Effector memory CD8-positive, alpha-beta T cell (primary cell): Measurements from ENCODE around the gene ROPN1.
"Not testable (repeated sequence)": the region's sequence is repeated elsewhere in the genome, so short reads cannot be mapped to it uniquely, and the experiment has no call there.

Experiments used
- ATAC-seq: fragments of 150-1000 bp; cut with Tn5 transposase; replicated peaks from 2 replicates; pipeline ENCODE4 v1.10.0; 2021; ENCODE audit warnings: mild to moderate bottlenecking, moderate library complexity
- DNase-seq, 3 experiments: peaks; one replicate each; pipeline ENCODE4 v3.0.0; 2021
- H3K27ac Mint-ChIP-seq, 2 donors: one replicate each; pipeline ENCODE4 v1.8.0; 2022; ENCODE audit warnings: mild to moderate bottlenecking in 2 of 2, mixed read lengths in 2 of 2, moderate library complexity in 2 of 2
- H3K27me3 Mint-ChIP-seq, 2 donors: one replicate each; pipeline ENCODE4 v1.8.0; 2022; ENCODE audit warnings: mixed read lengths in 2 of 2
- H3K36me3 Mint-ChIP-seq: one replicate; pipeline ENCODE4 v1.8.0; 2022; ENCODE audit warnings: mild to moderate bottlenecking, moderate library complexity, mixed read lengths; ENCODE audit not compliant: insufficient read depth
- H3K4me1 Mint-ChIP-seq, 2 donors: one replicate each; pipeline ENCODE4 v1.8.0; 2022; ENCODE audit warnings: low read depth in 2 of 2, mixed read lengths in 2 of 2
- H3K4me3 Mint-ChIP-seq, 2 donors: one replicate each; pipeline ENCODE4 v1.8.0; 2022; ENCODE audit warnings: mild to moderate bottlenecking in 2 of 2, mixed read lengths in 2 of 2, moderate library complexity in 2 of 2
- H3K9me3 Mint-ChIP-seq, 2 donors: one replicate each; pipeline ENCODE4 v1.8.0; 2022; ENCODE audit warnings: mixed read lengths in 2 of 2

The ROPN1 gene

DNA sequence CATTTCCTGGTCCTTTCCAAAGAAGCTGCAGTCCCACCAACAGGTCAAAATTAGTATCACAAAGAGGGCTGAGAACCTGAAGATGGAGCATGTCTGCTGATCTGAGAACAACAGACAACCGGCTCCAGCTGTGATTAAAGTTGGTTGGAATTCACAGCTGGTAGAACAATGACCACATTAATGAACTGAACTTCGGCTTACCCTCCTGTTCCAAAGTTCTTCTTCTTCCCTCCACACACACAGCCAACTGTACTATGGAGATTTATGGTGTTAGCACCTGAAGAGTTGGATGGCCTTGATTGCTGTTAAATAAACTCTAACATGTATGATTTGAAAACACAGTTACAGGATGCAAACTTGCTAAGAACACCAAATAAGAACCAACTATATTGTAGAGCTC is 27.4 kb upstream of the ROPN1 start:
- Mint-ChIP-seq H3K27ac (no peak overlapping the region), H3K27me3 (peaks cover 43 to 50% of the 10 kb centered on the region in 2 donors)
- ATAC-seq = no peak

DNA sequence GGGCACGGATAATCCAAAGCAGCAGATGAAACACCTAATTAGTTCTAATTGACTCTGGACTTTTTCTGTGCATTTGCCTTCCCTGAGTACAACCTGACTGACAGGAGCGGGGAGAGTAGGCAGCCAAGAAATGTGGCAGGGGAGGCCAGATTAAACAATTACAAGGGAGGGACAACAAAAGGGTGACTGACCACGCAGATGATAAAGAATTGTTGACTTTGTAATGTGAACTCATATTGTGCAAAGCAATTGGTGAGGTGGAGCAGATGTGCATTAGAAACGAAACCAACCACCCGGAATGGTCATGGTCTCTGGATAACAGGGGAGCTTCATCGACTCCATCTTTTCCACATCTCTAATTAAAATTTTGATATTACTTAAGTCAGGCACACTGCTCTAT is 25.6 kb upstream of the ROPN1 start:
- H3K27ac Mint-ChIP-seq, ATAC-seq, H3K36me3 Mint-ChIP-seq, H3K9me3 Mint-ChIP-seq, DNase-seq, H3K4me1 Mint-ChIP-seq, H3K4me3 Mint-ChIP-seq: not testable (repeated sequence)
- peaks cover 43 to 49% of the 10 kb centered on the region in 2 donors for H3K27me3 Mint-ChIP-seq

More for the DNA sequence above, 27.4 kb upstream of the ROPN1 start:
- no peak overlapping the region for H3K4me3 Mint-ChIP-seq
- no peaks in the 10 kb centered on the region for H3K9me3 Mint-ChIP-seq
- no peaks in the 10 kb centered on the region for H3K4me1 Mint-ChIP-seq
- H3K36me3 Mint-ChIP-seq = peaks cover 3% of the 10 kb centered on the region
- no peak for DNase-seq

DNA sequence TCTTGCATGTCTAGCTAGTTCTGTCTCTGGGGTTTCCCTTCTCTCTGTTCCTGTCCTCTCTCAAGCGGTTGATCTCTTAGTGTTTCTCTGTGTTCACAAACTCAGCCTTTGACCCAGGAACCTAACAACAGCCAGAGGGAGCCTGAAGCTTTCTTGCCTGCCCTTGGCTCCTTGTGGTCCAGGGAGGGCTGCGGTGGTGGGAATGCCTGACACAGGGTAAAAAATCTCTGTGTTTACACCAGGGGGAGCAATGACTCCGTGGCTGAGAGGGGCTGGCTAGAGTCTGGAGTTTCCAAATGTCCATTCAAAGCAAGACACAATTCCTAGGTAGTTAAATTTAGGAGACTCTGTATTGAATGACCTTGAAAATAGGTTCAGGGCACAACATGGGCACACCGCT is 24.6 kb upstream of the ROPN1 start:
- not testable (repeated sequence) for DNase-seq, H3K36me3 Mint-ChIP-seq, H3K4me1 Mint-ChIP-seq, ATAC-seq, H3K27ac Mint-ChIP-seq, H3K9me3 Mint-ChIP-seq, H3K4me3 Mint-ChIP-seq
- peaks cover 43 to 53% of the 10 kb centered on the region in 2 donors for H3K27me3 Mint-ChIP-seq

GRCh38 chr3:124014366-124014942 is 22.5 kb upstream of the ROPN1 start:
- no peaks in the 10 kb centered on the region for H3K4me1 Mint-ChIP-seq
- ATAC-seq (no peak), DNase-seq (no peak)
- H3K36me3 Mint-ChIP-seq = peaks cover 3% of the 10 kb centered on the region
- no peak overlapping the region for H3K4me3 Mint-ChIP-seq
- H3K9me3 Mint-ChIP-seq = no peaks in the 10 kb centered on the region
- no peak overlapping the region for H3K27ac Mint-ChIP-seq
- peaks cover 47 to 48% of the 10 kb centered on the region in 2 donors for H3K27me3 Mint-ChIP-seq

GRCh38 chr3:124008321-124008720 is 16.4 kb upstream of the ROPN1 start:
- not testable (repeated sequence) for H3K27ac Mint-ChIP-seq, H3K36me3 Mint-ChIP-seq, H3K4me3 Mint-ChIP-seq, H3K9me3 Mint-ChIP-seq, H3K4me1 Mint-ChIP-seq, DNase-seq, ATAC-seq
- peaks cover 53 to 56% of the 10 kb centered on the region in 2 donors for H3K27me3 Mint-ChIP-seq

GRCh38 chr3:124007186-124007585 is 15.3 kb upstream of the ROPN1 start:
- H3K27me3 Mint-ChIP-seq = peaks cover 47 to 65% of the 10 kb centered on the region in 2 donors
- ATAC-seq (no peak), DNase-seq (no peak)
- H3K4me1 Mint-ChIP-seq = no peaks in the 10 kb centered on the region
- H3K36me3 Mint-ChIP-seq = no peaks in the 10 kb centered on the region
- no peak overlapping the region for H3K27ac Mint-ChIP-seq
- H3K4me3 Mint-ChIP-seq = no peak overlapping the region
- no peaks in the 10 kb centered on the region for H3K9me3 Mint-ChIP-seq

- not testable (repeated sequence) for H3K9me3 Mint-ChIP-seq, H3K27ac Mint-ChIP-seq, H3K36me3 Mint-ChIP-seq, DNase-seq, H3K4me3 Mint-ChIP-seq, H3K4me1 Mint-ChIP-seq, ATAC-seq
- H3K27me3 Mint-ChIP-seq = peaks cover 65 to 84% of the 10 kb centered on the region in 2 donors
Measured at GRCh38 chr3:124002405-124003079, 10.6 kb upstream of the ROPN1 start.

DNA sequence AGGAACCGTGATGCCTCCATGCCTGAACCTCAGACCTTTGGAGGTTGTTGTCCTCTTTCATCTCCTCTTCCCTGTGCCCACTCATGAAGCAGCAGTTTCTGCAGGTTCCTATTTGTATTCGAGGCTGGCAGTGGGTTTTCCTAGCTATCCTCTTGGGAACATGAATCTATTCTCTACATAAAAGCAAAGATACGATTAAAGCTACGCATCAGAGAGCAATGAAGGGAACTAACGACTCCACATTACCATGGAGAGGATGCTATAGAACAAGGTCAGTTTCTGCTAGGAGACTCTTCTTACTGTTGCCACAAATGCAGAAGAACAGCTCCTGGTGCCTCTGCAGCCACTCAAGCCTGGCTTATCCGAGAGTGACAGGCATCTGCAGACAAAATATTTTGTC is 9.4 kb upstream of the ROPN1 start:
- not testable (repeated sequence) for ATAC-seq, DNase-seq, H3K27ac Mint-ChIP-seq, H3K4me1 Mint-ChIP-seq, H3K4me3 Mint-ChIP-seq, H3K36me3 Mint-ChIP-seq, H3K9me3 Mint-ChIP-seq
- H3K27me3 Mint-ChIP-seq = peaks cover 56 to 75% of the 10 kb centered on the region in 2 donors

DNA sequence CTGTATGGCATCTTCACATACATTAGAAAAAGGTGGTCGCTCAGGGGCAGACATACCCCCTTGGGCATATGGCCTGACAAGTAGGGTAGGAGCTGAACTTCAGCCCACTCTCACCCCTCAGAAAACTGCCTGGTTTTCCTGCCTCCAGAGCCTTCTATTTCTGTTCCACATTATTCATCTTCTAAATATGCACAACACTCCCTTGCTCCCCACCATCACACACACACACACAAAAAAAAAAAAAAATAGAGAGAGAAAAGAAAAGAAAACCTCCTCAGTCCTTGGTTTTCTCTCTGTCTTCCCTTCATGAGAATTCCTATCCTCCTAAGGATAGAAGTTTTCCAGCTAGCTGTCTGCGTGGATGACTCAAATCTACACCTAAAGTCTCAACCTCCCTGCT is 5.6 kb upstream of the ROPN1 start:
- no peak for DNase-seq
- ATAC-seq = no peak
- Mint-ChIP-seq H3K9me3 (no peaks in the 10 kb centered on the region), H3K36me3 (no peaks in the 10 kb centered on the region), H3K27me3 (peaks cover 35 to 38% of the 10 kb centered on the region in 2 donors), H3K4me3 (no peak overlapping the region), H3K27ac (no peak overlapping the region), H3K4me1 (no peaks in the 10 kb centered on the region)

DNA sequence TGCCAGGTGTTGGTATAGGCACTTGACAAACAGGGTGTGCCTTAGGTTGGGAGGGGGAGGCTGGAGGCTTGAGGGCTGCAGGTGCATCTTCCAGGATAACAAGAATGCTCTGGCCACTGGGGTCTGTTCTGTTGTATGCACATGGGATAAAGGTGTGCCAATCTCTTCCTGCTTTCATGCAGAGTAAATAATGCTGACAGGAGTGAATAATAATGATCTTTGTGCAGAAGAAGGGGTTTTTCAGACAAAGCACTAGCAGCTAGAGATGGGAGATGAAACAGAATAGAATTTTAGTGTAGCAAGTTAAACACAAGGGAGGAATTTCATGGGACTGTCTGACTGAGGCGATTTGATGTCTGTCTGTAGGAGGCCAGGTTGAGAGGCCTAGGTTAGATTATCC is 1.9 kb upstream of the ROPN1 start:
- Mint-ChIP-seq H3K9me3 (no peaks in the 10 kb centered on the region), H3K27me3 (peaks cover 33 to 34% of the 10 kb centered on the region in 2 donors), H3K27ac (no peak overlapping the region), H3K4me1 (no peaks in the 10 kb centered on the region), H3K36me3 (no peaks in the 10 kb centered on the region), H3K4me3 (no peak overlapping the region)
- ATAC-seq (no peak), DNase-seq (no peak)

DNA sequence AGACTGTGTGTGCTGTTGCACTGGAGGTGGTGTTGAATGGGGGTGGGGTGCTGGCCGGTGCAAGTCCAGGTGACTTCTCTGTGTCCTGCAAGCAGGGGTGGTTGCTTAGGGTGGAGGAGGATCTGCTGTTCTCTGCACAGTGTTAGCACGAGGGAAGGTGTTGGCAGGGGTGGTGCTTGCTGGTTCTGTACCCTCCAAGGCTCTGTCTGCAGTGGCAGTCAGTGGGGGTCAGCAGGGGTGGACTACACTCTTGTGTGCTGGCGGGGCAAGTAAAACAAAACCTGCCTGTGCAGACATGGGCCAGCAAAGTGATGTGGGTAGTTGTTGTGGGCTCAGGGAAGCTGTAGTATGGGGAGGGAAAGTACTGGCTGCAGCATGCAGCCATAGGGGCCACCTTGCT is 5.5 kb downstream of the ROPN1 start:
- Mint-ChIP-seq H3K4me1 (no peaks in the 10 kb centered on the region), H3K36me3 (no peaks in the 10 kb centered on the region), H3K9me3 (no peaks in the 10 kb centered on the region), H3K4me3 (no peak overlapping the region), H3K27ac (no peak overlapping the region), H3K27me3 (peaks cover 65 to 74% of the 10 kb centered on the region in 2 donors)
- ATAC-seq (no peak), DNase-seq (no peak)

- H3K4me1 Mint-ChIP-seq = no peaks in the 10 kb centered on the region
- H3K27me3 Mint-ChIP-seq = peaks cover 68 to 72% of the 10 kb centered on the region in 2 donors
- DNase-seq (no peak), ATAC-seq (no peak)
- H3K36me3 Mint-ChIP-seq = no peaks in the 10 kb centered on the region
- H3K9me3 Mint-ChIP-seq = no peaks in the 10 kb centered on the region
- no peak overlapping the region for H3K27ac Mint-ChIP-seq
- H3K4me3 Mint-ChIP-seq = no peak overlapping the region
Measured at GRCh38 chr3:123984957-123985356, 7.0 kb downstream of the ROPN1 start.

DNA sequence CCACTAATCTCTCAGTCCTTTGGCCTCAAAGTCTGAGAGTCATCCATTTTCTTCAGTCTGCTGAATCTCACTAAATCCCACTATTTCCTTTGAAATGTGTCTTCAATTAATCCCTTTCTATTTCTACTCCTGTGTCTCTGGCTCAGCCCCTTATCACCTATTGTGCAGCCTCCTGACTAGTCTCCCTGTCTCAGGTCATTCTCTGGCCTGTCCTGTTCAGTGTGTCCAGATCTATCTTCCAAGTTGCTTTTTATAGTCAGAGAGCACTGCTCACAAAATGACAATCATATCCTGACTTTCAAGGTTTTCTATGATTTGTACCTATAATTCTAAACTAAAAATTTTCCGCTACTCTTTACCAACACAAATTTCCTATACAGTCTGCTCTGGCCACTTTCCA is 7.6 kb downstream of the ROPN1 start:
- H3K27me3 Mint-ChIP-seq = peaks cover 66 to 68% of the 10 kb centered on the region in 2 donors
- H3K4me1 Mint-ChIP-seq = no peaks in the 10 kb centered on the region
- H3K36me3 Mint-ChIP-seq = no peaks in the 10 kb centered on the region
- H3K27ac Mint-ChIP-seq = no peak overlapping the region
- no peak for DNase-seq
- no peak overlapping the region for H3K4me3 Mint-ChIP-seq
- ATAC-seq = no peak
- no peaks in the 10 kb centered on the region for H3K9me3 Mint-ChIP-seq

DNA sequence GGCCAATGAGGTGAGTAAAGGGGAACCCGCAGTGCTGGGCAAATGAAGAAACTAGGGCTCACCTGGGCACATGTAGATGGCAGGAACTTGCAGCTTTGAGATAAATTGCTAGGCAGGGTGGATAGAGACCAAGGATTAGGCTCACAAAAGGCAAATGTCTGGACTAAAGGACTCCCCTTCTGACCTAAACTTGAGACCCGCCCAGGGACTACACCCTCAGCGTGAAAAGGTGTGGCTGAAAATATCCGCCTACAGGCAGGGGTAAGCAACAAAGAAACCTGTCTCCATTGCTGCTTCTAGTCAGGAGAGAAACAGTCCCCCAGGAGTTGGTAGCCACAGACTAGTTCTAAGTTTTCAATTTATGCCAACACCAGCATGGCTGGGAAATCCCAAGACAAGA is 10.6 kb downstream of the ROPN1 start:
- H3K27ac Mint-ChIP-seq, H3K9me3 Mint-ChIP-seq, H3K4me3 Mint-ChIP-seq, DNase-seq, H3K36me3 Mint-ChIP-seq, ATAC-seq, H3K4me1 Mint-ChIP-seq: not testable (repeated sequence)
- peaks cover 47 to 52% of the 10 kb centered on the region in 2 donors for H3K27me3 Mint-ChIP-seq
